ENCODE data around the gene ZNF282. TPM values are rescaled to one million over a fixed set of nuclear protein-coding genes. Genes with fewer than 3 reads are reported as not detected.
A peak's percentile ranks its signal among the peaks of the same experiment; 100 is the strongest.

ZNF282 gene
- total RNA-seq, 1 donor from 2014 or later = 35.4 TPM

- H3K4me3 Mint-ChIP-seq = peak overlapping the region; percentile 95
- H3K27ac Mint-ChIP-seq = peak overlapping the region; percentile 83
- no peaks in the 10 kb centered on the region for H3K9me3 Mint-ChIP-seq
- H3K27me3 Mint-ChIP-seq = no peaks in the 10 kb centered on the region
- H3K4me1 Mint-ChIP-seq (ENCODE audit: unreplicated experiment) = peaks cover 15% of the 10 kb centered on the region
- TF ChIP-seq CTCF (conservative IDR thresholded peaks at IDR 0.05) = no peak
- H3K36me3 Mint-ChIP-seq = peaks cover 29% of the 10 kb centered on the region
- DNase-seq (ENCODE audit: extremely low spot score, unreplicated experiment) = no peak
Measured at GRCh38 chr7:149196151-149196704, 882 bp downstream of the ZNF282 start.

GRCh38 chr7:149196705-149197171 is 1.4 kb downstream of the ZNF282 start:
- no peak for TF ChIP-seq CTCF (conservative IDR thresholded peaks at IDR 0.05)
- Mint-ChIP-seq H3K4me3 (peak overlapping the region; percentile 95), H3K27me3 (no peaks in the 10 kb centered on the region), H3K36me3 (peaks cover 32% of the 10 kb centered on the region), H3K4me1 (ENCODE audit: unreplicated experiment) (peaks cover 15% of the 10 kb centered on the region), H3K27ac (peak overlapping the region; percentile 83), H3K9me3 (no peaks in the 10 kb centered on the region)
- no peak for DNase-seq (ENCODE audit: extremely low spot score, unreplicated experiment)

DNA sequence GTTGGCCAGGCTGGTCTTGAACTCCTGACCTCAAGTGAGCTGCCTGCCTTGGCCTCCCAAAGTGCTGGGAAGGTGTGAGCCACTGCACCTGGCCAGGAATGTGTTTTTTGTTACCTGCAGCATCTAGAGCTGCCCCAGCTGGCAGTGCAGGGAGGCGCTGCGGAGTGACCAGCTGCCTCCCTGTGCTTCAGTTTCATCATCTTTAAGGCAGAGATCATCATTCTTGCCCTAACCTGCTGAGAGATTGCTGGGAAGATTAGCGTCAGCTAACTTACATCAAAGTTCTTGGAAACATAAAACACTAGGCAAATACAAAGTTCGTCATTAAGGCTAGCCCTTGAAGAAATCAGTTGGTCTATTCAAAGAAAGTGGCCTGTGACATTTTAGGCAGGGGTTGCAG is 2.3 kb downstream of the ZNF282 start:
- no peak for TF ChIP-seq CTCF (conservative IDR thresholded peaks at IDR 0.05)
- no peak for DNase-seq (ENCODE audit: extremely low spot score, unreplicated experiment)
- Mint-ChIP-seq H3K4me3 (peak overlapping the region; percentile 57), H3K9me3 (no peaks in the 10 kb centered on the region), H3K36me3 (peaks cover 35% of the 10 kb centered on the region), H3K4me1 (ENCODE audit: unreplicated experiment) (peaks cover 15% of the 10 kb centered on the region), H3K27ac (peak overlapping the region; percentile 9), H3K27me3 (no peaks in the 10 kb centered on the region)

- H3K27ac Mint-ChIP-seq = no peak overlapping the region
- H3K36me3 Mint-ChIP-seq = peaks cover 41% of the 10 kb centered on the region
- no peak for DNase-seq (ENCODE audit: extremely low spot score, unreplicated experiment)
- H3K27me3 Mint-ChIP-seq = no peaks in the 10 kb centered on the region
- H3K4me3 Mint-ChIP-seq = no peak overlapping the region
- H3K9me3 Mint-ChIP-seq = no peaks in the 10 kb centered on the region
- peaks cover 15% of the 10 kb centered on the region for H3K4me1 Mint-ChIP-seq (ENCODE audit: unreplicated experiment)
- TF ChIP-seq CTCF (conservative IDR thresholded peaks at IDR 0.05) = no peak
Measured at GRCh38 chr7:149198161-149198816, 2.9 kb downstream of the ZNF282 start.

GRCh38 chr7:149199234-149199995 is 4.1 kb downstream of the ZNF282 start:
- Mint-ChIP-seq H3K27me3 (no peaks in the 10 kb centered on the region), H3K27ac (peak overlapping the region; percentile 39), H3K4me1 (ENCODE audit: unreplicated experiment) (peaks cover 21% of the 10 kb centered on the region), H3K36me3 (peaks cover 52% of the 10 kb centered on the region), H3K9me3 (no peaks in the 10 kb centered on the region), H3K4me3 (peak overlapping the region; percentile 53)
- no peak for TF ChIP-seq CTCF (conservative IDR thresholded peaks at IDR 0.05)
- no peak for DNase-seq (ENCODE audit: extremely low spot score, unreplicated experiment)
